ENCODE results near the gene VTN.

The VTN gene

DNA sequence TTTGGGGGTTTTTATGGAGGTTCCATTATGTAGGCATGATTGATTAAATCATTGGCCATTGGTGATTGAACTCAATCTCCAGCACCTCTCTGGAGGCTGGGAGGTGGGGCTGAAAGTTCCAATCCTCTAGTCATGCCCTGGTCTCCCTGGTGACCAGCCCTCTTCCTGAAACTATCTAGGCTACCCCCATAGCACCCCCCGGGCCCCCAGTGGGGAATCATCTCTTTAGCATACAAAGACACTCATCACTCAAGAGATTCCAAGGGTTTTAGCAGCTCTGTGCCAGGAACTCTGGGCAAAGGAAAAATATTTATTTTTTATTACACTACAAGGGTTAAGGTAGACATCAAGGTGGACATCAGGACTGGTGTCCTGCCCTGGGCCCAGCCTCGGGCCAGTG, 25.3 kb upstream of the VTN start:
- no peak for DNase-seq (ENCODE audit: low read depth)

DNA sequence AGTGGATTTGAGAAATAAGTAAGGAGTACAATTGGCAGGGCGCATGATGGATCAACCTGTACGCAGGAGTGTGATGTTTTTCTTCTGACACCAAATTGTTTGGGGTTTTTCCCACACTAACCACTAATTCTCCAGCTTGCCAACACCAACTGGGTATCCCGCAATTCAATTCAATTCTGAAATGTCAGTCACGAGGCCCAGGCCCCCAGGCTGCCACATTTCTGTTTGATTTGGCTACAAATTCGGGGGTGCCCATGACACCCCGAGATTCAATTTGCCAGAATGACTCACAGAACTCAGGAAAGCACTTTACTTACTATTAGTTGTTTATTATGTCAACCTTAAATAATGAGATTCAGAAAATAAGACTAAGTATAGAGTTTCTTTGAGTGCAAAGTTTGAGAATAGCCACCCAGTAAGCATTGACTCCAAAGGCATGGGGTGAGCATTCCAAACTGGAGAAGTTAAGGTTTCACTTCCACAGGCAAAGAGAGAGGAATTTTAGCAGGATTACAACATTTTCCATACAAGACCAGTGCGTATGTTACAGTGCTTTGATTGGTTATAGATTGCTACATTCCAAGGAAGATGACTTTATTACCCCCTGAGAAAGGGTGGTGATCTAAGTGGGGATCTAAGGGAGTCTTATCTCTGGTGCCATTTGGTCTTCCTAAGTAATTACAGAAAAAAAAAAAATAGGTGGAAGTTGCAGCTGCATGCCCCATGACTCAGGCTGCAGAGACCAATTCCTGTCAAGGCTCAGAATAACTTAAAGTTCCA, 24.4 kb upstream of the VTN start:
- DNase-seq (ENCODE audit: low read depth): no peak

DNA sequence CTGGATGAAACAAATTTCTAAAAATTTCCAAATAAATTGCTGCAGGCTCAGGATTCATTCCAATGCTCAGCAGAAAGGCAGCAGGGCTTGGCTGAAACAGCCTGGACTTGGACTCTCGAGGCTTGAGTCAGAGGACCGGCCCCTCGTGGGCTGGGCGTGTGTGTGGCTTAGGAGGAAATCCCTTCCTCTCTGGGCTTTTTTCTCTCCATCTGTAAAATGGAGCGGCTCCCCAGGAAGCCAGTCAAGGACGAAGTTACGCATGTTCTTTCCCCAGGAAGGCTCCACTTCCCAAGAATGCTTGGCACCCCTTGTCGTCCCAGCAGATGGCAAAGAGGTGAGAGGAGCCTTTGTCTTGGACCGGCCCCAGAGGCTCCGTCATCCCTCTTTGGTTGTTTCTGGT, 22.4 kb upstream of the VTN start:
- DNase-seq (ENCODE audit: low read depth): no peak

DNA sequence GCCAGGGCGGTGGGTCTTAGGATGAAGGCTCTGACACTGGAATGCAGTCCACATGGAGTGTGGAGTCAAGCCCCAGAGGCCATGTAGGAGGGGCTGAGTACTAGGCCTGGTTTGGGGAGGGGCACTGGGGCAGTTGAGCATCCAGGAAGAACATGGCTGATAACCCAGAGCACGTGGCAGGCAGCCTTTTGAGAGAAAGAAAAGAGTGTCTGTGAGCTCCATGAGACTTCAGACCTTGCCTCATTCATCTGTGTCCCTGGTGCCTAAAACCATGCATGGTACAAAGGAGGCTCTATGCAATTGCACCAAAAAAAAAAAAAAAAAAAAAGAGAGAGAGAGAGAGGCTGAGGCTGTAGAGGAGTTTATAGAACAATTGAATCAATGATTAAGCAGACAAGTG, 21.3 kb upstream of the VTN start:
- DNase-seq (ENCODE audit: low read depth): no peak

DNA sequence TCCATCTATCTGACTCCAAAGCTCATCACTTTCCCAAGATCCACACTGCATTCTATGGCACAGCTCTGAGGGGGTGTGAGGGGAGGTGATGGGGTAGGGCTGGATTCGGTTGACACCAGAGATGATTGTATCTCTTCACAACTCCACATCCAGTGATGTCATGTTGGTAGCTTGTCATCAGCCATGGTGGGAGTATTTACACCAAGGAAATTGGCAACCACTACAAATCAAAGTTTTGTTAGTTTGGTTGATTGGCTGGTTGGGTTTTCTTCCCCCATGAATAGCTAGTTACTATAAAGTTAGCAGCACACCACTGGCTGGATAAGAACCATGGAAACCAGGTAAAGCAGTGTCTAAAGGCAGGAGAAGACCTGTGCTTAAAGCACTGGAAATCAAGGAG, 20.9 kb upstream of the VTN start:
- DNase-seq (ENCODE audit: low read depth): no peak

DNA sequence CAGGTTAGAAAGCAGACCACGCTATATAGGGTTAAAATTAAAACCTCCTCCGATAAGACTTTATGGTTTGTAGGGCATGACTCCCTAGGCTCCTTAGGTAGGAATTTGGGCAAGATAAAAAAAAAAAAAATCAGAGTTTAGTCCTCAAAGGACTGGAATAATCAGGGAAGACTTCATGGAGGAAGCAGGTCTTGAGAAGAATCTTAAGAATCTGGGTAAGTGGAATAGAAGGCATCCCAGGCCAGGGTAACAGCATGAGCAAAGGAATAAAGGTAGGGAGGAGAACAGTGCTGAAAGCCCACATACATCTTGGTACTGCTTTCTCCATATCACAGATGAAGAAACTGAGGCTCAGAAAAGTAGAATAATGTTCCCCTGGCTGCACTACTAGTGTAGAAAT, 20.5 kb upstream of the VTN start:
- DNase-seq (ENCODE audit: low read depth): no peak

DNA sequence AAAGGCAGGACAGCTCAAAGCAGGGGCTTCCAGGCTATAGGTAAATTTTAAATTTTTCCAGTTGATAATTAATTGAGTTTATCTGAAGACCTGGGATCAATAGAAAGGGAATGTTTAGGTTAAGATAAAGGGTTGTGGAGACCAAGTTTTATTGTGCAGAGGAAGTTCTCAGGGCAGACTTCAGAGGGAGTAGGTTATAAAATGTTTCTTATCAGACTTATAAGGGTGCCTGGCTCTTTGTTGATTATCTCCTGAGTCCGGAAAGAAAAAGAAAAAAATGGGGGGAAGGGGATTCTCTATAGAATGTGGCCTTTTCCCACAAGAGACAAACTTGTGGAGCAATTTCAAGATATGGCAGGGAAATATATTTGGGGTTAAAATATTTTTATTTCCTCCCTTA, 20.0 kb upstream of the VTN start:
- DNase-seq (ENCODE audit: low read depth): no peak

DNA sequence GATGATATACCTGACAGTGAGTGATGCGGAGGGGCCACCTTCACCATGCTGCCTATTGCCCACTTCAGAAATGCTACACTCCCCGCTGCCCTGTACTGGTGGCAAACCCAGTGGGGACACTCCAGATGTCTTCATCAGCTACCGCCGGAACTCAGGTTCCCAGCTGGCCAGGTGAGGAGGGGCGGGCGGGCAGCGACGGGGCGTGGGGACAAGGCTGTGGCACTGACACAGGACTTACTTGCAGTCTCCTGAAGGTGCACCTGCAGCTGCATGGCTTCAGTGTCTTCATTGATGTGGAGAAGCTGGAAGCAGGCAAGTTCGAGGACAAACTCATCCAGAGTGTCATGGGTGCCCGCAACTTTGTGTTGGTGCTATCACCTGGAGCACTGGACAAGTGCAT, 18.0 kb upstream of the VTN start:
- no peak for DNase-seq (ENCODE audit: low read depth)

DNA sequence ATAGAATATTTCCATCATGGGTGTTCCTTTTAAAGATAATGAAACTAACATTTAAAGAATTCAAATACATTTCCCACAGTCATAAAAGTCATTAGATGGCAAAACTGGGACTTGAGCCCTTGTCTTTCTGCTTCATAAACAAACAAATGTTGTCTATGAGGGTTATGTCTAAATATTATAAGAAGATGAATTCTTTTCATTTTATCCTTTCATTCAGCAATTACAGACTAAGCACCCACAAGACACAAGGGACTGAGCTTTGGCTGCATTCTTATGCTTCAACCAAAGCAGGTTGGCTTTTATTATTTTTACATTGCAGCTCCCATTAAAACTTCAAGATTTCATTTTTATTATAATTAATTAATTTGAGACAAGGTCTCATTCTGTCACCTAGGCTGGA, 16.3 kb upstream of the VTN start:
- no peak for DNase-seq (ENCODE audit: low read depth)

DNA sequence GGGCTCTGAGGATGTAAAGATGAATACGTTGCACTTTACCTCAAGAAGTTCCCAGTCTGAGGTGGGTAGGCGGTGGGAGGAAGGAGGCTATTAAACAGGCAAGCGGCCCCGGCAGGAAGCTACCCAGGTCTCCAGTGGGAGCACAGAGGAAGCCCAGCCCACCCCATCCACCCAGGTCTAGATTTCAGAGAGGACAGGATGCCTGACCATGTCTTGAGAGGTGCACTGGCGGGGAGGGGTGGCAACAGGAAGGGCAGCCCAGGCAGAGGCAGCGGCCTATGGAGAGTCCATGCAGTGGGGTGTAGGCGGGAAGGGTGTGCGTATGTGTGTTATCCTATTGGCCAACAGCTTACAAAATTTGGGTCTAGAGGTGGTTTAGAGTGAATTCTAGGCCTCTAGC, 15.3 kb upstream of the VTN start:
- DNase-seq (ENCODE audit: low read depth): no peak

DNA sequence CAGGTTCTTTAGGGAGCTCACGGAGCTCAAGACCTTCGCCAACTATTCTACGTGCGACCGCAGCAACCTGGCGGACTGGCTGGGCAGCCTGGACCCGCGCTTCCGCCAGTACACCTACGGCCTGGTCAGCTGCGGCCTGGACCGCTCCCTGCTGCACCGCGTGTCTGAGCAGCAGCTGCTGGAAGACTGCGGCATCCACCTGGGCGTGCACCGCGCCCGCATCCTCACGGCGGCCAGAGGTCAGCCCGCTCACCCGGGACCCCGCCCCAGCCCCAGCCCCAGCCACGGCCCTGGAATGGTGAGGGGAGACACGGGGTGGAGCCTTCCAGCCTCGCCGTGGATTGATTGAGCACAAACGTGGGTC, 14.9 kb upstream of the VTN start:
- DNase-seq (ENCODE audit: low read depth): no peak

DNA sequence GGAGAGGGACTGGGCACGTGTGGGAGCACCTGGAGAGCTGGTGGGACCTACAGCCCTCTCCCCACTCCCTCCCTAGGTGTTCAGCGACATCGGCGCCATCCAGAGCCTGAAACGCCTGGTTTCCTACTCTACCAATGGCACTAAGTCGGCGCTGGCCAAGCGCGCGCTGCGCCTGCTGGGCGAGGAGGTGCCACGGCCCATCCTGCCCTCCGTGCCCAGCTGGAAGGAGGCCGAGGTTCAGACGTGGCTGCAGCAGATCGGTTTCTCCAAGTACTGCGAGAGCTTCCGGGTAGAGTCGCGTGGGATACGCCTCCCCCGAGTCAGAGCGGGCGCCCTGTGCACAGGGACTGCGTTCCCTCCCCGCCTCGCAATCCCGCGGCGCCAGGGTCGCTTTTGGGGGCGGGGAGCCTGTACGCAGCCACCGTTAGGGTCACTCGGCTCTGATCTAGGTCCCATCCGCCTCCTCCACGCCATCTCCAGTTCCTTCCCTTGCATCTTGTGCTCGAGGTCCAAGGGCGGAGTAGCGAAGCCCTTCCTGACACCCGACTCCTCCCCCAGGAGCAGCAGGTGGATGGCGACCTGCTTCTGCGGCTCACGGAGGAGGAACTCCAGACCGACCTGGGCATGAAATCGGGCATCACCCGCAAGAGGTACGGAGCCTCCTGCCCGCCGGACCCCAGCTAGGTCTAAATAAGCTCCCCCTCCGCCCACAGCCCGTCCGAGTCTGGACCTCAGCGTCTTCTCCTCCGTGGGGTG, 14.4 kb upstream of the VTN start:
- DNase-seq (ENCODE audit: low read depth): peak; percentile 43

DNA sequence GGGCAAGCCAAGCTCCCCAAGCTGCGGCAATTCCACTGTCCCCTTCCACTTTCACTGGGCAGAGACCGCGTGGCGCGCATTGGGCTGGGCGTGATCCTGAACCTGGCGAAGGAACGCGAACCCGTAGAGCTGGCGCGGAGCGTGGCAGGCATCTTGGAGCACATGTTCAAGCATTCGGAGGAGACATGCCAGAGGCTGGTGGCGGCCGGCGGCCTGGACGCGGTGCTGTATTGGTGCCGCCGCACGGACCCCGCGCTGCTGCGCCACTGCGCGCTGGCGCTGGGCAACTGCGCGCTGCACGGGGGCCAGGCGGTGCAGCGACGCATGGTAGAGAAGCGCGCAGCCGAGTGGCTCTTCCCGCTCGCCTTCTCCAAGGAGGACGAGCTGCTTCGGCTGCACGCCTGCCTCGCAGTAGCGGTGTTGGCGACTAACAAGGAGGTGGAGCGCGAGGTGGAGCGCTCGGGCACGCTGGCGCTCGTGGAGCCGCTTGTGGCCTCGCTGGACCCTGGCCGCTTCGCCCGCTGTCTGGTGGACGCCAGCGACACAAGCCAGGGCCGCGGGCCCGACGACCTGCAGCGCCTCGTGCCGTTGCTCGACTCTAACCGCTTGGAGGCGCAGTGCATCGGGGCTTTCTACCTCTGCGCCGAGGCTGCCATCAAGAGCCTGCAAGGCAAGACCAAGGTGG, 11.2 kb upstream of the VTN start:
- DNase-seq (ENCODE audit: low read depth): no peak

DNA sequence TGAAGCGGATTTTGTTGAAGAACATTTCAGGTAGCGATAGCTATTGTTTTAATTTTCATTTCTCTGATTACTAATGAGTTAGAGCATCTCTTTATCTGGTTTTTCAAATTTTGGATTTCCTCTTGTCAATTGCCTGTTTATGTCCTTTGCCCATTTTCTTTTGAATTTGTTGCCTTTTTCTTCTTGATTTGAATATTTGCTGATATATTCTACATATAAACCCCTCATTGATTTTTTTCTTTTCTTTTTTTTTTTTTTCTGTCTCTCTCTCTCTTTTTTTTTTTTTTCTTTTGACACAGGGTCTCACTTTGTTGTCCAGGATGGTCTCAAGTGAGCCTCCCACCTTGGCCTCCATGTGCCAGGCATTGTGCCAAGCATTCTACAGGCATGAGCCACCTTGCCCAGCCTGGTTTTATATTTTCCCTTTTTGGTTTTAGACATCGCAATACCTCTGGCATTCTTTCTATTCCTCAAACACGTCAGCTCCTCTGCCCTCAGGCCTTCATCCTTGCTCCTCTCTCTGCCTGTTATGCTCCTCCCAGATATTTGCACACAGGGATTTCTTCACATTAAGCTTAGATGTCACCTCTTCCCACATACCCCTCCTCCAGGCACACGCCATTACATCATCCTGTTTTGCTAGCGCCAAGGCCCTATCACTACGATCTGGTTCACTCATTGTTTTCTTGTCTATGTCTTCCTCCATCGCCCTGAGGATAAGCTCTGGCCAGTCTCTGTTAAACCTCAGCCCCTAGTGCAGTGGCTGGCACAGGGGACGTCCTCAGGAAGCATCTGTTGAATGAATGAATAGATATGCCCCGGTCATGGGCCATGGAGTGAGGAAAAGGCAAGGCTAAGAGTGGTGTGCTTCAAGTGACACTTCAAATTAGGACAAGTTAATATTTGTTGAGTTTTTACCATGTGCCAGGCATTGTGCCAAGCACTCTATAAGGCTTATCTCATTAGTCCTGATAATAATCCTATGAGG, 10.0 kb upstream of the VTN start:
- no peak for DNase-seq (ENCODE audit: low read depth)

DNA sequence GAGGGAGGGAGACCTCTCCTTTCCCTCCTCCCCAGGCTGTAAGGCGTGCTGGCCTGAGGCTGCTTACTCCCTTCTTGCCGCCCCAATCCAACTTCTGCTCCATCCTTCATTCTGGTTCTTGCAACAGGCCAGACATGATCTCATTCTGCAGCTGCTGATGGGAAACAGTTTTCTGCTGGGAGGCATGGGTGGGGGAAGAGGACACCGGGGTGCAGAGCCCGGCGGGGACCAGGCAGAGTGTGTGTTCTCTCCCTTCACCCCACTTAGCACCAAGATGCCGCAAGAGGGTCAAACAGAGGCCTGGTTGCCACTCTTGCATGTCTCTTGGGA, 2.8 kb upstream of the VTN start:
- DNase-seq (ENCODE audit: low read depth): no peak

DNA sequence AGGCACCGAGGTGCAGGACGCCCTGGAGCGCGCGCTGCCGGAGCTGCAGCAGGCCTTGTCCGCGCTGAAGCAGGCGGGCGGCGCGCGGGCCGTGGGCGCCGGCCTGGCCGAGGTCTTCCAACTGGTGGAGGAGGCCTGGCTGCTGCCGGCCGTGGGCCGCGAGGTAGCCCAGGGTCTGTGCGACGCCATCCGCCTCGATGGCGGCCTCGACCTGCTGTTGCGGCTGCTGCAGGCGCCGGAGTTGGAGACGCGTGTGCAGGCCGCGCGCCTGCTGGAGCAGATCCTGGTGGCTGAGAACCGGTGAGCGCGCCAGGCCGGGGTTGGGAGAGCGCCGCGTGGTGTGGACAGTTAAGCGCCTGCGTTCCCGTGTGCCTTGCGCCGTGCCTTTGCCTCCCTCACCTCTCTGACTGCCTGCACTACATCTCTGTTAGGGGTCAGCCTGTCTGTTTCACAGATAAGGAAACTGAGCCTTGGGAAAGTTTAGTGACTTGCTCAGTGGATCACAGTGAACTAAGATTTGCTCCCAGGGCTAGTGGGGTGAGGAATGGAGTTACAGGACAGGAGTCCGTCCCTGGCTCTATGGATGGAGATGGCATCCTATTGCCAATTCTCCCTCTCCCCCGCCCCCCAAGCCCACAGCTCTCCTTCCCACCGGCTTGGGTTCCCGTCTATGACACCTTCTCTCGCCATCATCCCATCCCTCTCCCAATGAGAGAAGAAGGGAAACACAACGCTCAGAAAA, 2.3 kb upstream of the VTN start:
- DNase-seq (ENCODE audit: low read depth): no peak

DNA sequence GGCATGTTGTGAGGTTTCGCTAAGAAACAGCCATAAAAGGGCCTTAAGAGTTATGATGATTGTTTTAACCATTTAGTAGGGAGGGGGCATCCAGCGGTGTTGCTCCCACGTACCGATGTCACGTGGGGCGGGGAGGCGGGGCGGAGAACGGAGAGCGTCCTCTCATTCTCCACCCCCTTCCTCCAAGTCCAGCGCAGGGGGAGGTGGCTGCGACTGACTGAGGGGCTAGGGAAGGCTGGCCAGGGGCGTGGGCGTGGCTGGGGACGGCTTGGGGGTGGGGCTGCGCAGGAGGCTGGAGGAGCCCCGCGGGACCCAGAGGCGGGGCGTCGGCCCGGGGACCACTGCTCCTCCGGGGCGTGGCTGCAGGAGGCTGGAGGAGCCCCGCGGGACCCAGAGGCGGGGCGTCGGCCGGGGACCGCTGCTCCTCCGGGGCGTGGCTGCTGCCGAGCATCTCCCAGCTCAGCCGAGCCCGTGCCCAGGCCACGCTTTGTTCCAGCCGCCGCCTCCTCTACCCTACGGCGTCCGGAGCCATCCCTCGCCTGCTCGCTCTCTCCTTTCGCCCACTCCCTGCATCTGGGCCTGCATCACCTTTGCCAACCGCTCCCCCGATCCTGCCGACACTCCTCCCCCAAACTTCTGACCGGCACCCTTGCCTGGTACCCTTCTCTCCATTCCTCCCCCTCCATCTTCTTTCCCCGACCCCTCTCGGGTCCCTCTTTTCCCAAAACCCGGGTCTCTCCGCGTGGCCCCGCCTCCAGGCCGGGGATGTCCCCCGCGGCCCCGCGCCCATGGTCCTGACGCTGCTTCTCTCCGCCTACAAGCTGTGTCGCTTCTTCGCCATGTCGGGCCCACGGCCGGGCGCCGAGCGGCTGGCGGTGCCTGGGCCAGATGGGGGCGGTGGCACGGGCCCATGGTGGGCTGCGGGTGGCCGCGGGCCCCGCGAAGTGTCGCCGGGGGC, 1.4 kb upstream of the VTN start, which contains the start of gene SARM1:
TSS of gene SARM1 (plus strand) at position 450 of the 958 bp plus-strand sequence. CDS start at position 789, 339 bp downstream.
- peak; percentile 70 for DNase-seq (ENCODE audit: low read depth)

DNA sequence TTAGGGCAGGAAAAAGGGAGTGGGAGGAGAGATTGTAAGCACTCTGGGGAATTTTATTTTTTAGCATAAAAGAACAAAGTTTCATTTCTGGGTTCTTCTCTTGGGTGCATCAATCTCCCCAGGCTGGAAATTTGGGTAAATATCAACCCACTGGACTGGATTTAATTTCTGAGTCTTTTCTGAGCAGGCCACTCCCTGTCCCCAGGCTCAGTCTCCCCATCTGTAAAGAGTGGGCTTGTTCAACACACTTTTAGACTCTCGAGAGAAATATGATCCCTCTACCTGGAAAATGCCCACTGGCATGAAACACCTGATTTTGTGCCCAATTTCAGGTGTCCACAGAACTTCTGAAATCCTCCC, 617 bp upstream of the VTN start:
- DNase-seq (ENCODE audit: low read depth): no peak

DNA sequence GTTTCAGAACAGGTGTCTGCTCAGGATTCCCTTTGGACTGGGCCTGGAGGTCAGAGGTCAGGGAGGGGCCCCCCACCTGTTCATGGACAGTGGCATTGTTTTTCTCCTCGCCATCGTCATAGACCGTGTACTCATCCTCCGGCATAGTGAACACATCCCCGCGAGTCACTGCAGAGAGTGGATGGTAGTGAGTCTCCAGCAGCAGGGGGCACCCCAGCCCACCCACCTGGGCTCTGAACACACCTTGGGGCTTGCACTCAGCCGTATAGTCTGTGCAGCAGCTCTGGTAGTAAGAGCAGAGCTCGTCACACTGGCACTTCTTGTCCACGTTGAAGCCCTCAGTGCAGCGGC, 448 bp downstream of the VTN start:
- no peak for DNase-seq (ENCODE audit: low read depth)

DNA sequence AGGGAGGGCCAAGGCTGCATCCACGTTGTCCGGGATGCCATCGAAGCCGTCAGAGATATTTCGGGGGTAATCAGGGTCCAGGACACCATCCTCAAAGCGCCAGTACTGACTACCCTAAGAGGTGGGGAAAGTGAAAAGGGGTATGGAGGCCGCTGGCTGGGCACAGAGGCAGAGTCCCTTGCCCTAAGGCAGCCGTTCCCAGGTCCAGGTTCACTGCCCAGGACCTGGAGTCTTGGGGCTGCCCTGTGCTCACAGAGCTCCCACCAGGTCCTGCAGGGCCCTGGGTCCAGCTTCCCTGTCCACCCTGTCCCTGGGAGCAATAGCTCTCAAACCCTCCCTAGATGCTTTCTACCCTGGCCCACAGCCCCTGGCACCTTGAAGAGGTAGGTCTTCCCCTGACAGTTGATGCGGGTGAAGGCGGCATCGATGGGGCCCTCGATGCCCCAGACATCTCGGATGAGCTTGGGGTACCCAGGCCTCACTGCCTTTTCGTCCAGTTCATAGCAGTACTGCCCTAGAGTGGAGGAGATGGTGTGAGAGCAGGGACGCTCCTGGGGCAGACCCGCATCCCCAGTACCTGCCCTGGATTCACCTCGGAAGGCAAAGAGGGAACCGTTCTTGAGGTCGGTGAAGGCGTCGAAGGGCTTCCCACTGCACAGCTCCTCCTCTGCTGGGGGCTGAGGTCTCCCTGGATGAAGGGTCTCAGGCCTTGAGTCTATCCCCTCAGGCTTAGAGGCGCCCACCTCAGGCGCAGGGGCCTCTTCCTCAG, 1.0 kb downstream of the VTN start:
- DNase-seq (ENCODE audit: low read depth): no peak

Measured in activated T-helper 1 cell treated with Interleukin-2 at 50 U/mL for 16 hours (primary cell).